Measurements from ENCODE around the gene C19orf67. TPM values are rescaled to one million over a fixed set of nuclear protein-coding genes. Genes with fewer than 3 reads are reported as not detected.

The C19orf67 gene
- total and polyA plus RNA-seq, 2 of the 13 experiments (the other 11 are each of a cell fraction or from before 2014, with no cell fraction given) = 0.11 to 0.32 TPM

- TF ChIP-seq, protein P1, sequence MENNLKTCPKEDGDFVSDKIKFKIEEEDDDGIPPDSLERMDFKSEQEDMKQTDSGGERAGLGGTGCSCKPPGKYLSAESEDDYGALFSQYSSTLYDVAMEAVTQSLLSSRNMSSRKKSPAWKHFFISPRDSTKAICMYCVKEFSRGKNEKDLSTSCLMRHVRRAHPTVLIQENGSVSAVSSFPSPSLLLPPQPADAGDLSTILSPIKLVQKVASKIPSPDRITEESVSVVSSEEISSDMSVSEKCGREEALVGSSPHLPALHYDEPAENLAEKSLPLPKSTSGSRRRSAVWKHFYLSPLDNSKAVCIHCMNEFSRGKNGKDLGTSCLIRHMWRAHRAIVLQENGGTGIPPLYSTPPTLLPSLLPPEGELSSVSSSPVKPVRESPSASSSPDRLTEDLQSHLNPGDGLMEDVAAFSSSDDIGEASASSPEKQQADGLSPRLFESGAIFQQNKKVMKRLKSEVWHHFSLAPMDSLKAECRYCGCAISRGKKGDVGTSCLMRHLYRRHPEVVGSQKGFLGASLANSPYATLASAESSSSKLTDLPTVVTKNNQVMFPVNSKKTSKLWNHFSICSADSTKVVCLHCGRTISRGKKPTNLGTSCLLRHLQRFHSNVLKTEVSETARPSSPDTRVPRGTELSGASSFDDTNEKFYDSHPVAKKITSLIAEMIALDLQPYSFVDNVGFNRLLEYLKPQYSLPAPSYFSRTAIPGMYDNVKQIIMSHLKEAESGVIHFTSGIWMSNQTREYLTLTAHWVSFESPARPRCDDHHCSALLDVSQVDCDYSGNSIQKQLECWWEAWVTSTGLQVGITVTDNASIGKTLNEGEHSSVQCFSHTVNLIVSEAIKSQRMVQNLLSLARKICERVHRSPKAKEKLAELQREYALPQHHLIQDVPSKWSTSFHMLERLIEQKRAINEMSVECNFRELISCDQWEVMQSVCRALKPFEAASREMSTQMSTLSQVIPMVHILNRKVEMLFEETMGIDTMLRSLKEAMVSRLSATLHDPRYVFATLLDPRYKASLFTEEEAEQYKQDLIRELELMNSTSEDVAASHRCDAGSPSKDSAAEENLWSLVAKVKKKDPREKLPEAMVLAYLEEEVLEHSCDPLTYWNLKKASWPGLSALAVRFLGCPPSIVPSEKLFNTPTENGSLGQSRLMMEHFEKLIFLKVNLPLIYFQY (CRISPR knock-in tag; IDR thresholded peaks at IDR 0.05; ENCODE audit: borderline replicate concordance) = no peak
- 0 out of 2 replicates have a peak, but pooled peaks have one; percentile 11 for TF ChIP-seq ARID4A (CRISPR knock-in tag; IDR thresholded peaks at IDR 0.05; ENCODE audit: borderline replicate concordance)
- TF ChIP-seq MIXL1 (CRISPR knock-in tag; IDR thresholded peaks at IDR 0.05) = no peak
- TF ChIP-seq ERF (CRISPR knock-in tag; IDR thresholded peaks at IDR 0.05) = no peak
- TF ChIP-seq ZIK1 (CRISPR knock-in tag; IDR thresholded peaks at IDR 0.05; ENCODE audit: borderline replicate concordance, low read depth) = no peak
- TF ChIP-seq NFYC (CRISPR knock-in tag; IDR thresholded peaks at IDR 0.05) = no peak
- no peak for TF ChIP-seq CBX1 (IDR thresholded peaks at IDR 0.05; ENCODE audit: low read depth)
- TF ChIP-seq GZF1 (CRISPR knock-in tag; IDR thresholded peaks at IDR 0.05) = no peak
- TF ChIP-seq, protein P2, sequence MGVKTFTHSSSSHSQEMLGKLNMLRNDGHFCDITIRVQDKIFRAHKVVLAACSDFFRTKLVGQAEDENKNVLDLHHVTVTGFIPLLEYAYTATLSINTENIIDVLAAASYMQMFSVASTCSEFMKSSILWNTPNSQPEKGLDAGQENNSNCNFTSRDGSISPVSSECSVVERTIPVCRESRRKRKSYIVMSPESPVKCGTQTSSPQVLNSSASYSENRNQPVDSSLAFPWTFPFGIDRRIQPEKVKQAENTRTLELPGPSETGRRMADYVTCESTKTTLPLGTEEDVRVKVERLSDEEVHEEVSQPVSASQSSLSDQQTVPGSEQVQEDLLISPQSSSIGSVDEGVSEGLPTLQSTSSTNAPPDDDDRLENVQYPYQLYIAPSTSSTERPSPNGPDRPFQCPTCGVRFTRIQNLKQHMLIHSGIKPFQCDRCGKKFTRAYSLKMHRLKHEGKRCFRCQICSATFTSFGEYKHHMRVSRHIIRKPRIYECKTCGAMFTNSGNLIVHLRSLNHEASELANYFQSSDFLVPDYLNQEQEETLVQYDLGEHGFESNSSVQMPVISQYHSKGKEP (CRISPR knock-in tag; IDR thresholded peaks at IDR 0.05) = no peak
- TF ChIP-seq TOE1 (CRISPR knock-in tag; IDR thresholded peaks at IDR 0.05) = no peak
- TF ChIP-seq, protein P3, sequence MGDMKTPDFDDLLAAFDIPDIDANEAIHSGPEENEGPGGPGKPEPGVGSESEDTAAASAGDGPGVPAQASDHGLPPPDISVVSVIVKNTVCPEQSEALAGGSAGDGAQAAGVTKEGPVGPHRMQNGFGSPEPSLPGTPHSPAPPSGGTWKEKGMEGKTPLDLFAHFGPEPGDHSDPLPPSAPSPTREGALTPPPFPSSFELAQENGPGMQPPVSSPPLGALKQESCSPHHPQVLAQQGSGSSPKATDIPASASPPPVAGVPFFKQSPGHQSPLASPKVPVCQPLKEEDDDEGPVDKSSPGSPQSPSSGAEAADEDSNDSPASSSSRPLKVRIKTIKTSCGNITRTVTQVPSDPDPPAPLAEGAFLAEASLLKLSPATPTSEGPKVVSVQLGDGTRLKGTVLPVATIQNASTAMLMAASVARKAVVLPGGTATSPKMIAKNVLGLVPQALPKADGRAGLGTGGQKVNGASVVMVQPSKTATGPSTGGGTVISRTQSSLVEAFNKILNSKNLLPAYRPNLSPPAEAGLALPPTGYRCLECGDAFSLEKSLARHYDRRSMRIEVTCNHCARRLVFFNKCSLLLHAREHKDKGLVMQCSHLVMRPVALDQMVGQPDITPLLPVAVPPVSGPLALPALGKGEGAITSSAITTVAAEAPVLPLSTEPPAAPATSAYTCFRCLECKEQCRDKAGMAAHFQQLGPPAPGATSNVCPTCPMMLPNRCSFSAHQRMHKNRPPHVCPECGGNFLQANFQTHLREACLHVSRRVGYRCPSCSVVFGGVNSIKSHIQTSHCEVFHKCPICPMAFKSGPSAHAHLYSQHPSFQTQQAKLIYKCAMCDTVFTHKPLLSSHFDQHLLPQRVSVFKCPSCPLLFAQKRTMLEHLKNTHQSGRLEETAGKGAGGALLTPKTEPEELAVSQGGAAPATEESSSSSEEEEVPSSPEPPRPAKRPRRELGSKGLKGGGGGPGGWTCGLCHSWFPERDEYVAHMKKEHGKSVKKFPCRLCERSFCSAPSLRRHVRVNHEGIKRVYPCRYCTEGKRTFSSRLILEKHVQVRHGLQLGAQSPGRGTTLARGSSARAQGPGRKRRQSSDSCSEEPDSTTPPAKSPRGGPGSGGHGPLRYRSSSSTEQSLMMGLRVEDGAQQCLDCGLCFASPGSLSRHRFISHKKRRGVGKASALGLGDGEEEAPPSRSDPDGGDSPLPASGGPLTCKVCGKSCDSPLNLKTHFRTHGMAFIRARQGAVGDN (CRISPR knock-in tag; IDR thresholded peaks at IDR 0.05) = 0 out of 2 replicates have a peak, but pooled peaks have one; percentile 5
- peak; percentile 41; the same call in 1 of the 2 replicates for TF ChIP-seq POLR2G (IDR thresholded peaks at IDR 0.05; ENCODE audit: low read depth, low read length)
- TF ChIP-seq MIER3 (CRISPR knock-in tag; IDR thresholded peaks at IDR 0.05; ENCODE audit: borderline replicate concordance) = no peak
- TF ChIP-seq ZBTB1 (CRISPR knock-in tag; IDR thresholded peaks at IDR 0.05; ENCODE audit: borderline replicate concordance) = no peak
Observed at GRCh38 chr19:14089662-14090508, 4.3 kb upstream of the C19orf67 start (continued).
